ENCODE measurements around the gene HPCAL4.

HPCAL4 gene

GRCh38 chr1:39685071-39685470 is 6.2 kb downstream of the HPCAL4 start:
- no peak overlapping the region for H3K27ac ChIP-seq (ENCODE audit: low read length)
- H3K36me3 ChIP-seq (ENCODE audit: control insufficient read depth, low read depth, low read length): no peaks in the 10 kb centered on the region
- H3K4me3 ChIP-seq (ENCODE audit: low read length): no peak overlapping the region
- H3K27me3 ChIP-seq (ENCODE audit: control insufficient read depth, insufficient read depth, low read length): peaks cover 97% of the 10 kb centered on the region
- no peak overlapping the region for H3K9ac ChIP-seq (ENCODE audit: low read length)
- H3K9me3 ChIP-seq (ENCODE audit: control insufficient read depth, low read depth, low read length): no peaks in the 10 kb centered on the region
- no peaks in the 10 kb centered on the region for H3K4me1 ChIP-seq (ENCODE audit: control insufficient read depth, low read depth, low read length)

- H3K27me3 ChIP-seq (ENCODE audit: control insufficient read depth, insufficient read depth, low read length): peaks cover 97% of the 10 kb centered on the region
- H3K27ac ChIP-seq (ENCODE audit: low read length): no peak overlapping the region
- no peaks in the 10 kb centered on the region for H3K9me3 ChIP-seq (ENCODE audit: control insufficient read depth, low read depth, low read length)
- no peak overlapping the region for H3K4me3 ChIP-seq (ENCODE audit: low read length)
- no peak overlapping the region for H3K9ac ChIP-seq (ENCODE audit: low read length)
- H3K4me1 ChIP-seq (ENCODE audit: control insufficient read depth, low read depth, low read length): no peaks in the 10 kb centered on the region
- no peaks in the 10 kb centered on the region for H3K36me3 ChIP-seq (ENCODE audit: control insufficient read depth, low read depth, low read length)
These were observed 6.9 kb downstream of the HPCAL4 start for GRCh38 chr1:39684313-39684664.

GRCh38 chr1:39683591-39684312 is 7.5 kb downstream of the HPCAL4 start:
- peaks cover 97% of the 10 kb centered on the region for H3K27me3 ChIP-seq (ENCODE audit: control insufficient read depth, insufficient read depth, low read length)
- H3K36me3 ChIP-seq (ENCODE audit: control insufficient read depth, low read depth, low read length): no peaks in the 10 kb centered on the region
- no peaks in the 10 kb centered on the region for H3K9me3 ChIP-seq (ENCODE audit: control insufficient read depth, low read depth, low read length)
- H3K9ac ChIP-seq (ENCODE audit: low read length): no peak overlapping the region
- H3K27ac ChIP-seq (ENCODE audit: low read length): no peak overlapping the region
- no peak overlapping the region for H3K4me3 ChIP-seq (ENCODE audit: low read length)
- no peaks in the 10 kb centered on the region for H3K4me1 ChIP-seq (ENCODE audit: control insufficient read depth, low read depth, low read length)

- Histone ChIP-seq H3K4me1 (ENCODE audit: control insufficient read depth, low read depth, low read length) (no peaks in the 10 kb centered on the region), H3K9me3 (ENCODE audit: control insufficient read depth, low read depth, low read length) (no peaks in the 10 kb centered on the region), H3K4me3 (ENCODE audit: low read length) (no peak overlapping the region), H3K27ac (ENCODE audit: low read length) (no peak overlapping the region), H3K36me3 (ENCODE audit: control insufficient read depth, low read depth, low read length) (no peaks in the 10 kb centered on the region), H3K27me3 (ENCODE audit: control insufficient read depth, insufficient read depth, low read length) (peaks cover 94% of the 10 kb centered on the region), H3K9ac (ENCODE audit: low read length) (no peak overlapping the region)
These were observed 9.2 kb downstream of the HPCAL4 start for GRCh38 chr1:39681999-39682398.

GRCh38 chr1:39681294-39681693 is 9.9 kb downstream of the HPCAL4 start:
- no peaks in the 10 kb centered on the region for H3K4me1 ChIP-seq (ENCODE audit: control insufficient read depth, low read depth, low read length)
- H3K36me3 ChIP-seq (ENCODE audit: control insufficient read depth, low read depth, low read length): no peaks in the 10 kb centered on the region
- no peak overlapping the region for H3K4me3 ChIP-seq (ENCODE audit: low read length)
- peaks cover 94% of the 10 kb centered on the region for H3K27me3 ChIP-seq (ENCODE audit: control insufficient read depth, insufficient read depth, low read length)
- no peak overlapping the region for H3K27ac ChIP-seq (ENCODE audit: low read length)
- no peaks in the 10 kb centered on the region for H3K9me3 ChIP-seq (ENCODE audit: control insufficient read depth, low read depth, low read length)
- no peak overlapping the region for H3K9ac ChIP-seq (ENCODE audit: low read length)

GRCh38 chr1:39680751-39681150 is 10.5 kb downstream of the HPCAL4 start:
- Histone ChIP-seq H3K4me3 (ENCODE audit: low read length) (no peak overlapping the region), H3K9ac (ENCODE audit: low read length) (no peak overlapping the region), H3K9me3 (ENCODE audit: control insufficient read depth, low read depth, low read length) (no peaks in the 10 kb centered on the region), H3K27ac (ENCODE audit: low read length) (no peak overlapping the region), H3K4me1 (ENCODE audit: control insufficient read depth, low read depth, low read length) (no peaks in the 10 kb centered on the region), H3K36me3 (ENCODE audit: control insufficient read depth, low read depth, low read length) (no peaks in the 10 kb centered on the region), H3K27me3 (ENCODE audit: control insufficient read depth, insufficient read depth, low read length) (peaks cover 92% of the 10 kb centered on the region)

GRCh38 chr1:39679821-39680220 is 11.4 kb downstream of the HPCAL4 start:
- no peak overlapping the region for H3K9ac ChIP-seq (ENCODE audit: low read length)
- peaks cover 93% of the 10 kb centered on the region for H3K27me3 ChIP-seq (ENCODE audit: control insufficient read depth, insufficient read depth, low read length)
- no peak overlapping the region for H3K27ac ChIP-seq (ENCODE audit: low read length)
- no peaks in the 10 kb centered on the region for H3K36me3 ChIP-seq (ENCODE audit: control insufficient read depth, low read depth, low read length)
- no peak overlapping the region for H3K4me3 ChIP-seq (ENCODE audit: low read length)
- H3K9me3 ChIP-seq (ENCODE audit: control insufficient read depth, low read depth, low read length): no peaks in the 10 kb centered on the region
- H3K4me1 ChIP-seq (ENCODE audit: control insufficient read depth, low read depth, low read length): no peaks in the 10 kb centered on the region

GRCh38 chr1:39678889-39679288 is 12.3 kb downstream of the HPCAL4 start:
- H3K9me3 ChIP-seq (ENCODE audit: control insufficient read depth, low read depth, low read length): no peaks in the 10 kb centered on the region
- H3K36me3 ChIP-seq (ENCODE audit: control insufficient read depth, low read depth, low read length): no peaks in the 10 kb centered on the region
- H3K27ac ChIP-seq (ENCODE audit: low read length): no peak overlapping the region
- peaks cover 93% of the 10 kb centered on the region for H3K27me3 ChIP-seq (ENCODE audit: control insufficient read depth, insufficient read depth, low read length)
- no peak overlapping the region for H3K9ac ChIP-seq (ENCODE audit: low read length)
- no peaks in the 10 kb centered on the region for H3K4me1 ChIP-seq (ENCODE audit: control insufficient read depth, low read depth, low read length)
- no peak overlapping the region for H3K4me3 ChIP-seq (ENCODE audit: low read length)

GRCh38 chr1:39677645-39678044 is 13.6 kb downstream of the HPCAL4 start:
- no peaks in the 10 kb centered on the region for H3K9me3 ChIP-seq (ENCODE audit: control insufficient read depth, low read depth, low read length)
- H3K36me3 ChIP-seq (ENCODE audit: control insufficient read depth, low read depth, low read length): no peaks in the 10 kb centered on the region
- H3K4me1 ChIP-seq (ENCODE audit: control insufficient read depth, low read depth, low read length): no peaks in the 10 kb centered on the region
- peaks cover 93% of the 10 kb centered on the region for H3K27me3 ChIP-seq (ENCODE audit: control insufficient read depth, insufficient read depth, low read length)
- no peak overlapping the region for H3K9ac ChIP-seq (ENCODE audit: low read length)
- H3K4me3 ChIP-seq (ENCODE audit: low read length): no peak overlapping the region
- H3K27ac ChIP-seq (ENCODE audit: low read length): no peak overlapping the region

GRCh38 chr1:39676948-39677548 is 14.2 kb downstream of the HPCAL4 start:
- Histone ChIP-seq H3K4me3 (ENCODE audit: low read length) (no peak overlapping the region), H3K27ac (ENCODE audit: low read length) (no peak overlapping the region), H3K9ac (ENCODE audit: low read length) (no peak overlapping the region), H3K36me3 (ENCODE audit: control insufficient read depth, low read depth, low read length) (no peaks in the 10 kb centered on the region), H3K4me1 (ENCODE audit: control insufficient read depth, low read depth, low read length) (no peaks in the 10 kb centered on the region), H3K27me3 (ENCODE audit: control insufficient read depth, insufficient read depth, low read length) (peaks cover 93% of the 10 kb centered on the region), H3K9me3 (ENCODE audit: control insufficient read depth, low read depth, low read length) (no peaks in the 10 kb centered on the region)

GRCh38 chr1:39675220-39675619 is 16.0 kb downstream of the HPCAL4 start:
- H3K9me3 ChIP-seq (ENCODE audit: control insufficient read depth, low read depth, low read length): no peaks in the 10 kb centered on the region
- H3K27ac ChIP-seq (ENCODE audit: low read length): no peak overlapping the region
- H3K4me3 ChIP-seq (ENCODE audit: low read length): no peak overlapping the region
- H3K36me3 ChIP-seq (ENCODE audit: control insufficient read depth, low read depth, low read length): no peaks in the 10 kb centered on the region
- H3K4me1 ChIP-seq (ENCODE audit: control insufficient read depth, low read depth, low read length): no peaks in the 10 kb centered on the region
- peaks cover 93% of the 10 kb centered on the region for H3K27me3 ChIP-seq (ENCODE audit: control insufficient read depth, insufficient read depth, low read length)
- H3K9ac ChIP-seq (ENCODE audit: low read length): no peak overlapping the region

GRCh38 chr1:39673215-39673614 is 18.0 kb downstream of the HPCAL4 start:
- no peaks in the 10 kb centered on the region for H3K36me3 ChIP-seq (ENCODE audit: control insufficient read depth, low read depth, low read length)
- H3K4me1 ChIP-seq (ENCODE audit: control insufficient read depth, low read depth, low read length): no peaks in the 10 kb centered on the region
- H3K27me3 ChIP-seq (ENCODE audit: control insufficient read depth, insufficient read depth, low read length): peaks cover 93% of the 10 kb centered on the region
- H3K9me3 ChIP-seq (ENCODE audit: control insufficient read depth, low read depth, low read length): no peaks in the 10 kb centered on the region
- no peak overlapping the region for H3K27ac ChIP-seq (ENCODE audit: low read length)
- H3K9ac ChIP-seq (ENCODE audit: low read length): no peak overlapping the region
- no peak overlapping the region for H3K4me3 ChIP-seq (ENCODE audit: low read length)
